NCI-H2081 (cell line): ENCODE measurements around the gene MAGED2.
"Not testable (repeated sequence)": the region's sequence is repeated elsewhere in the genome, so short reads cannot be mapped to it uniquely, and the experiment has no call there.

Source experiments
- DNase-seq, 2 experiments: peaks; one replicate each; lab custom pipeline; 2025; lab: John Stamatoyannopoulos, UW

The MAGED2 gene, protein sequence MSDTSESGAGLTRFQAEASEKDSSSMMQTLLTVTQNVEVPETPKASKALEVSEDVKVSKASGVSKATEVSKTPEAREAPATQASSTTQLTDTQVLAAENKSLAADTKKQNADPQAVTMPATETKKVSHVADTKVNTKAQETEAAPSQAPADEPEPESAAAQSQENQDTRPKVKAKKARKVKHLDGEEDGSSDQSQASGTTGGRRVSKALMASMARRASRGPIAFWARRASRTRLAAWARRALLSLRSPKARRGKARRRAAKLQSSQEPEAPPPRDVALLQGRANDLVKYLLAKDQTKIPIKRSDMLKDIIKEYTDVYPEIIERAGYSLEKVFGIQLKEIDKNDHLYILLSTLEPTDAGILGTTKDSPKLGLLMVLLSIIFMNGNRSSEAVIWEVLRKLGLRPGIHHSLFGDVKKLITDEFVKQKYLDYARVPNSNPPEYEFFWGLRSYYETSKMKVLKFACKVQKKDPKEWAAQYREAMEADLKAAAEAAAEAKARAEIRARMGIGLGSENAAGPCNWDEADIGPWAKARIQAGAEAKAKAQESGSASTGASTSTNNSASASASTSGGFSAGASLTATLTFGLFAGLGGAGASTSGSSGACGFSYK

GRCh38 chrX:54807524-54808108 is at the start of gene MAGED2:
MAGED2 (plus strand) TSS chrX:54807745; CDS start chrX:54809332, 1,587 bp downstream.
- DNase-seq, result no peak

GRCh38 chrX:54758114-54759055 is 49.2 kb upstream of the MAGED2 start:
- DNase-seq, result no peak

DNA sequence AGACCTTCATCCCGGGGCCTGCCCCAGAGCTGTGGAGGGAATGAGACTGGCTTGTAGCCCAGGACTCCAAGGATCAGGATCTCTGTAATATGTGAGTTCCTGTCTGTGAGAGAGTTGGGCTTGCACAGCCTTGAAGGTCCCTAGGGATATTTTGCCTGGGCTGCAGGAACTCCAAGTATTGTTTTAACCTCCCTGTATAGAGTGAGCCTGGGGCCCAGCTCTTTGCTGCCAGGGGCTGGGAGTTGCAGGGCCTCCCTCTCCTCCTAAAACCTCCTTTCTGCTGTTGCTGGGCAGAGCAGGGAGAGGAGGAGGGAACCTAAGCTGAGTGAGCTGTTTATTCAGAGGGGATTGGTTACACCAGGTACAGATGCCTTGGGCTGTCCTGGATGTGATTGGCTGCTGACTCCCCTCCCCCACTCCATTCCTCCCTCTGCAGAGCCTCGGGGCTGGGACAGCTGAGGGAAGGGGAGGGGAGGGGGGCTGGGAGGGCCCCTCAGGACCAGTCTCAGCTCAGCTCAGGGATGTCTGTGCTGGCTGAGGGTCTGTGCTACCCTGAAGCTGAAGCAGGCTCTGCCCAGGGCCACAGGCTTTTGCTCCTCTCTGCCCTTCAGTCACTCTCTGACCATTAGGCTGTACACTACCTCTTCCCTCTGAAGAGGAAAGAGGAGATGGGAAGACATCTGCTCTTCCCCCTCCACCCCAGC is 33.0 kb upstream of the MAGED2 start:
- not testable (repeated sequence) for DNase-seq

DNA sequence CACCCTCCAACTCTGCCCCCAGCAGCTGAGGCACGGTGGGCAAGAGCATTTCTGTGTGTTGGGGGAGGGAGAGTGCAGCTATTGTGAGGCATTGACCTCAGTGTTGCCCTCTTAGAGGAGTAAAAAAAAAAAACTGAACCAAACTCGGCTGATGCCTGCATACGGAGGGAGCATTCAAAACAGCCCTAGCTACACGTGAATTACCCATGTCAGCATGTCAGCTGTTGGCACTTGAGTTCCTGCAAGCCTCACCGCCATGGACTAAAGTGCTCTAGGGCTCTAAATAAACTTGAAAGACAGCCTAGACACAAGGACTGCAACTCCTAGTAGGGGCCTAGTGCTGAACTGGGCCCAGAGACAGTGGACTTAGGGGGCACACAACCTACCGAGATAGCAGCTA is 31.5 kb upstream of the MAGED2 start:
- no peak for DNase-seq

DNA sequence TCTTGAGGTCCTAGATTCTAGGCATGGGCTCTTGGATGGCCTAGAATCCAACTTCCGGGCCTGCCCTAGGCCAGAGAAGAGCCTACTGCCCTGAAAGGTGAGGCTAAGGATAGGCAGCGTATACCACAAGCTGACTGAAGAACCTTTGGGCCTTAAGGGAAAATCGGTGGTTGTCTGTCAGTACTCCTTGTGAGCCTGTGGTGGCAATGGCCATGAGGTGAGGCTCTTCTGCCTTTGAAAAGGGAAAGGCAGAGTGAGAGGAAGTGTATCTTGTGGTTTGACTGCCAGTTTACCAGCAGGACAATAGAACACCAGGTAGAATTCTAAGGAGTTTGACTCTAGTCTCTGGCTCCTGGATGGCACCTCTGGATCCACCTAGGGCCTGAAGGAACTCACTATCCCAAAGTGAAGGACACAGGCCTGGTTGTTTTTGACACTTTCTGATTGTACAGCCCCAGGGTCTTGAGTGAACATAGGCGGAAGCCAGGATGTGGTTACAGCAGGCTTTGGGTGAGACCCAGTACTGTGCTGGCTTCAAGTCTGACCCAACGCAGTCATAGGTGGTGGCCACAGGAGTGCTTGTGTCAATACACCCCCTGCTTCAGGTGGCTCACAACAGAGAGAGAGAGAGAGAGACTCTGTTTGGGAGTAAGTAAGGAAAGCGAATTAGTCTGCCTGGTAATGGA is 30.4 kb upstream of the MAGED2 start:
- DNase-seq, result no peak

- DNase-seq, result no peak
Measured at GRCh38 chrX:54785901-54786300, 21.6 kb upstream of the MAGED2 start.

DNA sequence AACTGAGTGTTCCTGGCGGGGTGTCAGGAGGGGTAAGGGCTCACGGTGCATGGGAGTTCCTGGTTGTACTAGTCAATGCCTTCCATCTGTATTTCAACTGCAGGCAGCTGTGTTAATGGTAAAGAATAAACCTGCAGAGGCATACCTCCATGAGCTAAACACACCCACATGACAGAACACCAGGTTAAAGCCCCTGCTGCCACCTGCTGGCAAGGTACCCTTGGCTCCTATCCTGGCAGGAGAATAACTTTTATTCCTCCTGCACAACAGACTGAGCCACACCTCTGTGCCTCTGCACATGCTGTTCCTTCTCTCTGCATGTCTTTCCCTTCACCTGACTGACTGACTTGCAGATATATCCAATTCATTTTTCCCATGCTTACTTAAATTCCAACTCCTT is 20.6 kb upstream of the MAGED2 start:
- no peak for DNase-seq

DNA sequence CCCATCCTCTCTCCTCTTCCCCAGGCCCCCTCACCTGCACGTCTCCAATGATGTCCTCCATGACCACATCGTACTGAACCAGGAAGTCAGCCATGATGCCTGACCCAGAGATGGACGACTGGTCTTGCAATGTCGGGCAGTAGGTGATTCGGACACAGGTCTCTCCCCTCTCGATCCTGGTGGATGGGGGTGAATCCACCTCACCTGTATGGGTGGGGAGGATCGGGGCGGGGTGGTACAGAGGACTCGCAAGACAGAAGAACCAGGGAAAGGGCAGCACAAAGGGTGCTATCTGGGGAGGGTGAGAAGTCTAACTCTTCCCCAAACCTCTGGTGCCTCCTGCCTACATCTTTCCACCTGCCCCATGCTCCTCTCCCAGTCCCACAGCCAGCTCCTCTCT is 19.1 kb upstream of the MAGED2 start:
- no peak for DNase-seq

GRCh38 chrX:54789405-54789804 is 18.1 kb upstream of the MAGED2 start:
- not testable (repeated sequence) for DNase-seq

DNA sequence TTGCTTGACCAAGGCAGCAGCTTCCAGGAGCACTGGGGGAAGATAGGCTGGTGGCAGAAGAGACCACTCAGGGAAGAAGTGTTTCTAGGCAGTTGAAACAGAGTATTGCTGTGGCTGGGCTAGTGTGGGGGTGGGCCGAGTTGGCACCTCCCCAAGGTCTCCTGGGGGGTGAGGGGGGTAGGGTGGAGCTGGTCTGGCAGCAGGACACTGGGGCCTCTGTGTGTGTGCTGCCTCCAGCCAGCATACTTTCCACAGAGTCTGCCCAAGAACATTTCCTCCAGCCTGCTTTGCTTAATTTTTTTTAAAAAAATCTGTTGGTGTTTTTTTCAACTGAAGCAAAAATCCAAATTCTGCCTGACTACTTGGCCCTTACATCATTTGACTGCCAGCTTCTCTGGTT is 13.5 kb upstream of the MAGED2 start:
- no peak for DNase-seq

- DNase-seq, result no peak
Measured at GRCh38 chrX:54794795-54795194, 12.8 kb upstream of the MAGED2 start.

DNA sequence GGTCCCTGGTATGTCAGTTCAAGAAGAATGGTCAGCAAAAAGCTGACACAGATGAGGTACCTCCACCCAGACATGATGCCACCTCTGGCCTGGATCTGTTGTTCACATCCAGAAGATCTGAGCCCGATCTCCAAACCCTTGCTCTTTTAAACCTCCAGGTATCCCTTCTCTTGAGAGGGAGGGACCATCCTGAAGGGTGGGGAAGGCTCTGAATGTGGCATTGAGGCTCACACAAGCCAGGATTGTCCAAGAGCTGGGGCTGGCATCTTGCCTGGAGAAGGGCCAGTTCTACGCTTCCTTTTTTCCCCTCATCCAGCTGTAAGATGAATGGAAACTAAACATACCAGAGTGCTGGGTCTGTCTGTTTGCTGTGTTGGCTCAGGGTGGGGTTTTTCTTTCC is 9.4 kb upstream of the MAGED2 start, which contains the start of gene ITIH6:
Gene ITIH6 (minus strand): TSS at position 119 of the 400 bp plus-strand sequence. CDS start 45 bp downstream, at position 74.
- DNase-seq, result no peak

DNA sequence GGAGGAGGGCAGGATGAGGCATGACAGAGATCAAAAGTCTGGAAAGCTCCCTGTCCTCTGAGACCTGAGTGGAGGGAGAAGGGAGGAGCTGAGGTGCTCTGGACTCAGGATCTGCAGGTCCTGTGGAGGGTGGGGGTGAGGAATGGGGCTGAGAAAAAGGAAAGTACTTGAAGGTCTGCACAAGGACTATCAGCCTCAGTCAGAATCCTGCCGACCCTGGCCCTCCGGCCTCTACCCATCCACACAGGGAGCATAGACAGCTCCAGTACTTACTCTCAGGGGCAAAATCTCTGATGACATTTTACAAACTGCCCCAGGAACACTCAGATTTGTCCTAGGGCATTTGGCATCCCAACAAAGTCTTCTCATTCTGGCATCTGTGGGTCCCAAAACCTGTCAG is 8.5 kb upstream of the MAGED2 start:
- DNase-seq, result no peak

GRCh38 chrX:54808109-54808604 is 612 bp downstream of the MAGED2 start:
- DNase-seq, result peak; percentile 35 to 47

- DNase-seq, result peak; percentile 92
Measured at GRCh38 chrX:54808605-54809483, 1.3 kb downstream of the MAGED2 start.

DNA sequence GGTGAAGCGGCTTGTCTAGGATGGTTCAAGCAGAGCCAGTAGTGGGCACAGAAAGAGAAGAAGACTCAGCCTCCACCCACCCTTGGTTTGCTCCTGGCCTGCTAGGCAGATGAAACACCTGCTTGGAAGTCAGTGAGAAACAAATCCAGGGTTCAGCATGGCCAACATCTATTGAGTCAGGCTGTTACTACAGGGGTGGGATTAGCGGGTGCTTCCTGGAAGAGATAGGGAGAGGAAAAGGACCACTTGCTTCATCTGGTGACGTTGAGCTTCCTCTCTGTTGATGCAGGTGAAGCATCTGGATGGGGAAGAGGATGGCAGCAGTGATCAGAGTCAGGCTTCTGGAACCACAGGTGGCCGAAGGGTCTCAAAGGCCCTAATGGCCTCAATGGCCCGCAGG is 3.0 kb downstream of the MAGED2 start:
- no peak for DNase-seq

- no peak for DNase-seq
Measured at GRCh38 chrX:54811301-54811885, 3.8 kb downstream of the MAGED2 start.

GRCh38 chrX:54812306-54812705 is 4.8 kb downstream of the MAGED2 start:
- no peak for DNase-seq

- DNase-seq, result no peak
Measured at GRCh38 chrX:54817220-54817820, 9.8 kb downstream of the MAGED2 start.
